Measurements from ENCODE around the gene RENBP. TPM values are rescaled to one million over a fixed set of nuclear protein-coding genes. Genes with fewer than 3 reads are reported as not detected.

RENBP gene
- total and polyA plus RNA-seq, 2 of the 13 experiments (the other 11 are each of a cell fraction or from before 2014, with no cell fraction given) = 1.4 to 2.6 TPM

GRCh38 chrX:153906126-153906917 is 38.1 kb downstream of the RENBP start (continued):
- no peak for TF ChIP-seq HDAC2 (CRISPR knock-in tag; IDR thresholded peaks at IDR 0.05)

DNA sequence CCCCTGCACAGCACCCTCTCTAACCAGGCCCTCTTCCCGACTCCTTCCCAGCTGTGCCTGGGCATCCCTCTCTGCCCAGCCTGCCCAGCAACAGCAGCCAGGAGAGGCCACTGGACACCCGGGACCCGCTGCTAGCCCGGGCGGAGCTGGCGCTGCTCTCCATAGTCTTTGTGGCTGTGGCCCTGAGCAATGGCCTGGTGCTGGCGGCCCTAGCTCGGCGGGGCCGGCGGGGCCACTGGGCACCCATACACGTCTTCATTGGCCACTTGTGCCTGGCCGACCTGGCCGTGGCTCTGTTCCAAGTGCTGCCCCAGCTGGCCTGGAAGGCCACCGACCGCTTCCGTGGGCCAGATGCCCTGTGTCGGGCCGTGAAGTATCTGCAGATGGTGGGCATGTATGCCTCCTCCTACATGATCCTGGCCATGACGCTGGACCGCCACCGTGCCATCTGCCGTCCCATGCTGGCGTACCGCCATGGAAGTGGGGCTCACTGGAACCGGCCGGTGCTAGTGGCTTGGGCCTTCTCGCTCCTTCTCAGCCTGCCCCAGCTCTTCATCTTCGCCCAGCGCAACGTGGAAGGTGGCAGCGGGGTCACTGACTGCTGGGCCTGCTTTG is 38.9 kb downstream of the RENBP start:
- Histone ChIP-seq H3K36me3 (replicated peaks in 1 of 2; ENCODE audit: control insufficient read depth in 1 of 2, insufficient read depth in 2 of 2, low read length in 2 of 2) (no peaks in the 10 kb centered on the region), H2AFZ (ENCODE audit: low read length) (no peak overlapping the region), H3K79me2 (ENCODE audit: insufficient read depth, low read length) (no peaks in the 10 kb centered on the region), H3K4me3 (replicated peaks in 1 of 3; ENCODE audit: insufficient read depth in 1 of 3, low read depth in 2 of 3, low read length in 3 of 3) (no peak overlapping the region), H3K9ac (ENCODE audit: insufficient read depth, low read depth, low read length) (no peak overlapping the region), H3K27me3 (ENCODE audit: control insufficient read depth in 1 of 2, insufficient read depth in 2 of 2, low read length in 2 of 2) (peaks cover 2 to 11% of the 10 kb centered on the region in 2 experiments; a peak in 2 of 5 replicates), H4K20me1 (ENCODE audit: insufficient read depth, low read length) (no peaks in the 10 kb centered on the region), H3K27ac (ENCODE audit: extremely low read length, insufficient read depth, low read length) (no peak overlapping the region), H3K9me3 (ENCODE audit: low read length) (no peaks in the 10 kb centered on the region), H3K4me1 (ENCODE audit: insufficient read depth, low read length) (no peaks in the 10 kb centered on the region), H3K4me2 (ENCODE audit: low read depth, low read length) (no peak overlapping the region)
- intact Hi-C loops (cut with micrococcal nuclease; ENCODE audit: unreplicated experiment) (no loop called here), in situ Hi-C loops (cut with HindIII; ENCODE audit: extremely low pct_ligation_motif_present, low pct_unique_long_range_greater_than_20kb) (no loop called here)
- POLR2A ChIA-PET = no interaction called here
- FAIRE-seq (no peak), ATAC-seq (no peak), DNase-seq (ENCODE audit: low spot score) (no peak)
- no TSS peak for BruUV-seq (replicated peaks)
- WGBS (ENCODE audit: low lambda C conversion rate) = 100% methylated on average over 1 of the region's 32 CpGs
- CTCF ChIA-PET (ENCODE audit: low intra/inter-chr PET ratio, low total read pairs) = no interaction called here
- no peak for TF ChIP-seq ZNF510 (CRISPR knock-in tag; IDR thresholded peaks at IDR 0.05; ENCODE audit: low read depth)
- TF ChIP-seq PHF21A (CRISPR knock-in tag; IDR thresholded peaks at IDR 0.05) = no peak
- TF ChIP-seq TCF7L2 (IDR thresholded peaks at IDR 0.05; ENCODE audit: low read depth, low read length) = no peak
- TF ChIP-seq ZFP36L1 (CRISPR knock-in tag; IDR thresholded peaks at IDR 0.05) = no peak
- TF ChIP-seq ZHX2 (IDR thresholded peaks at IDR 0.05; ENCODE audit: low read depth) = no peak
- TF ChIP-seq ZHX2 (CRISPR knock-in tag; IDR thresholded peaks at IDR 0.05; ENCODE audit: borderline replicate concordance) = no peak
- no peak for TF ChIP-seq CBX5 (CRISPR knock-in tag; IDR thresholded peaks at IDR 0.05; ENCODE audit: borderline replicate concordance)
- TF ChIP-seq SMAD3 (CRISPR knock-in tag; IDR thresholded peaks at IDR 0.05) = no peak
- TF ChIP-seq PRDM4 (CRISPR knock-in tag; IDR thresholded peaks at IDR 0.05; ENCODE audit: borderline replicate concordance) = no peak
- TF ChIP-seq MZF1 (CRISPR knock-in tag; IDR thresholded peaks at IDR 0.05; ENCODE audit: borderline replicate concordance) = no peak
- TF ChIP-seq CEBPG (CRISPR knock-in tag; IDR thresholded peaks at IDR 0.05) = no peak

All from HepG2 (cell line).